Progenitor cell of endocrine pancreas (in vitro differentiated cells): ENCODE measurements around the gene TUBB2B. TPM values are rescaled to one million over a fixed set of nuclear protein-coding genes. Genes with fewer than 3 reads are reported as not detected.

Source experiments
- DNase-seq: peaks from one replicate; pipeline ENCODE4 v3.0.0; 2021; ENCODE audit warnings: low spot score; ENCODE audit not compliant: unreplicated experiment
- H3K27ac Mint-ChIP-seq: 2 replicates; pipeline ENCODE4 v1.8.0; 2021; ENCODE audit warnings: mild to moderate bottlenecking, moderate library complexity, mixed read lengths
- H3K27me3 Mint-ChIP-seq: 2 replicates; pipeline ENCODE4 v1.8.0; 2021; ENCODE audit warnings: mixed read lengths
- H3K36me3 Mint-ChIP-seq: 2 replicates; pipeline ENCODE4 v1.8.0; 2022; ENCODE audit warnings: mixed read lengths; ENCODE audit not compliant: insufficient read depth
- H3K4me1 Mint-ChIP-seq: 2 replicates; pipeline ENCODE4 v1.8.0; 2021; ENCODE audit warnings: low read depth, mixed read lengths
- H3K4me3 Mint-ChIP-seq: 2 replicates; pipeline ENCODE4 v1.8.0; 2021; ENCODE audit warnings: low read depth, mild to moderate bottlenecking, moderate library complexity, mixed read lengths
- H3K9me3 Mint-ChIP-seq: 2 replicates; pipeline ENCODE4 v1.8.0; 2021; ENCODE audit warnings: low read depth, mixed read lengths
- total RNA-seq: library from RNA; stranded (reverse); gene quantifications from 2 replicates; pipeline ENCODE4 v1.2.1, GENCODE V29; 2021
- TF ChIP-seq, protein P1 (sequence below): fragments of 200-600 bp; sonication (generic); IDR thresholded peaks from one replicate; pipeline ENCODE4 v1.5.0; 2021; ENCODE audit warnings: antibody characterized with exemption, mild to moderate bottlenecking; ENCODE audit not compliant: unreplicated experiment

TUBB2B gene
- total RNA-seq, 1 donor from 2014 or later = 276 TPM

DNA sequence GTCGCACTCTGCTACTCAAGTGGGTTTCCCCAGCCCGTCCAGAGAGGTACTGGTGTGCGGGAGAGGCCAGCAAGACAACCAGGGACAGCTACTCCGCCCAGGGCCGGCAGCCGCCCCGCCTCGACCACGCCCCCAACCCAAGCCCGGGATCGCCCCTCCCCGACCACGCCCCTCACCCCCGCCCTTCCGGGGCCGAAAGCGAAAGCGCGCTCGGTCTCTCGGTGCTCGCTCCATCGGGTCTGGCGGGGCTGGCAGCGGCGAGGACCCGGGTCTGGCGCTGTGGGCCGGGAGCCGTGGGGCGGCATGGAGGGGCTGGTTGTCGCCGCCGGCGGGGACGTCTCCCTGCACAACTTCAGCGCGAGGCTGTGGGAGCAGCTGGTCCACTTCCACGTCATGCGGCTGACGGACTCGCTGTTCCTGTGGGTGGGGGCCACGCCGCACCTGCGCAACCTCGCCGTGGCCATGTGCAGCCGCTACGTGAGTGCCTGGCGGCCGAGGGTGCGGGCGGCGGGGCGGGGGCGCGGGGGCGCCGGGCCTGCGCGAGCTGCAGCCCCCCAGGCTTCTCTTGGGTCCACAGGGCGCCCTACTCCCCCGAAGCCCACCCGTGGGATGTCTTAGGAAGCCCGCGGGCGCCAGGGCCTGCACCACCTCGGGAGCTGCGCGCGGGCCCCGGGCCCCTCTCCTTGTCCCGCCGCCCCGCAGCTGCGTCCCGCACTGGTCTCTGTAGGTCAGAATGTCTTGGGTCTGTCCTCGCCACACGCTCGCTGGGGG, 31.5 kb upstream of the TUBB2B start, which contains the start of gene PSMG4:
Gene PSMG4, plus strand, starts transcription at position 228 of the 771 bp plus-strand sequence. Its CDS starts 76 bp downstream, at position 304.
- Mint-ChIP-seq H3K4me1 (peaks cover 8% of the 10 kb centered on the region), H3K9me3 (peaks cover 3% of the 10 kb centered on the region), H3K36me3 (no peaks in the 10 kb centered on the region), H3K27me3 (peaks cover 24% of the 10 kb centered on the region), H3K4me3 (peak within 1 kb of the TSS; percentile 94), H3K27ac (peak within 1 kb of the TSS; percentile 90)
- DNase-seq = peak; percentile 96
- TF ChIP-seq, protein P1, sequence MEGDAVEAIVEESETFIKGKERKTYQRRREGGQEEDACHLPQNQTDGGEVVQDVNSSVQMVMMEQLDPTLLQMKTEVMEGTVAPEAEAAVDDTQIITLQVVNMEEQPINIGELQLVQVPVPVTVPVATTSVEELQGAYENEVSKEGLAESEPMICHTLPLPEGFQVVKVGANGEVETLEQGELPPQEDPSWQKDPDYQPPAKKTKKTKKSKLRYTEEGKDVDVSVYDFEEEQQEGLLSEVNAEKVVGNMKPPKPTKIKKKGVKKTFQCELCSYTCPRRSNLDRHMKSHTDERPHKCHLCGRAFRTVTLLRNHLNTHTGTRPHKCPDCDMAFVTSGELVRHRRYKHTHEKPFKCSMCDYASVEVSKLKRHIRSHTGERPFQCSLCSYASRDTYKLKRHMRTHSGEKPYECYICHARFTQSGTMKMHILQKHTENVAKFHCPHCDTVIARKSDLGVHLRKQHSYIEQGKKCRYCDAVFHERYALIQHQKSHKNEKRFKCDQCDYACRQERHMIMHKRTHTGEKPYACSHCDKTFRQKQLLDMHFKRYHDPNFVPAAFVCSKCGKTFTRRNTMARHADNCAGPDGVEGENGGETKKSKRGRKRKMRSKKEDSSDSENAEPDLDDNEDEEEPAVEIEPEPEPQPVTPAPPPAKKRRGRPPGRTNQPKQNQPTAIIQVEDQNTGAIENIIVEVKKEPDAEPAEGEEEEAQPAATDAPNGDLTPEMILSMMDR = no peak

DNA sequence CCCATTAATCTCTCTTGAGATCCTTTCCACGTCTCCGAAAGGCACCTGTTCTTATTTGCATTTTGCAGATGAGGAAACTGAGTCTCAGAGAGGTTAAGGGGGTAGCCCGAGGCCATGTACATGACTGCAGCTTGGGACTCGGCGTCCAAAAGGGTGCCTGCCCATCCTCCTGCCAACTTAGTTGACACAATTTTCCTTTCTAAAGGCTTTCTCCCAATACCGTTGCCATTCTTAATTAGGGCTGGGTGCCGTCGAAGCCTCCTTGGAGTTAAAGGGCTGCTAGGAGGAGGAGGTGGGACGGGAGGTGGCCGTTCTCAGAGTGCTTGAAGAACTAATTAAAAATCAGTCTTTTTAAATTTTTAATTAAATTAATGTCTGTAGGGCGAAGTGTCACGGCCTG, 30.7 kb upstream of the TUBB2B start:
- no peaks in the 10 kb centered on the region for H3K36me3 Mint-ChIP-seq
- H3K27me3 Mint-ChIP-seq = peaks cover 24% of the 10 kb centered on the region
- H3K9me3 Mint-ChIP-seq = peaks cover 3% of the 10 kb centered on the region
- H3K4me1 Mint-ChIP-seq = peaks cover 8% of the 10 kb centered on the region
- no peak for DNase-seq
- no peak overlapping the region for H3K27ac Mint-ChIP-seq
- H3K4me3 Mint-ChIP-seq = peak overlapping the region; percentile 70
- TF ChIP-seq, protein P1 = no peak

DNA sequence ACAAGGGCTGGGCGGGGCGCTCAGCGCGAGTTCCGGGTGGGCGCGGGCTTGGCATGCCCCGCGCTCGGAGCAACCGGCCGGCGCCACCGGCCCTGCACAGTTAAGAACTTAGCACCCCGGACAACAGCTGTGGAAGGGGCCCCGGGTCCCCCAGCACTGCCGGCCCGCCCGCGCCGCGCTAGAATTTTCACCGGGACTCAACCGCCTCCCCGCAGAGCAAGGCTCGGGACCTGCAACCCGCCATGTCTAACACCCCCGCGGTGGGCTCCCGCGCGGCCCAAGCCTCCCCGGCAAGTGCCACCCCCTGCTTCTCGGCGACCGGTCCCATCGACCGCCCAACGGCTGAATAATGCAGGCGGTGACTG, 26.1 kb upstream of the TUBB2B start:
- Mint-ChIP-seq H3K27me3 (peaks cover 53% of the 10 kb centered on the region), H3K9me3 (peaks cover 3% of the 10 kb centered on the region), H3K36me3 (no peaks in the 10 kb centered on the region), H3K27ac (no peak overlapping the region), H3K4me1 (peaks cover 7% of the 10 kb centered on the region), H3K4me3 (no peak overlapping the region)
- TF ChIP-seq, protein P1 = no peak
- no peak for DNase-seq

DNA sequence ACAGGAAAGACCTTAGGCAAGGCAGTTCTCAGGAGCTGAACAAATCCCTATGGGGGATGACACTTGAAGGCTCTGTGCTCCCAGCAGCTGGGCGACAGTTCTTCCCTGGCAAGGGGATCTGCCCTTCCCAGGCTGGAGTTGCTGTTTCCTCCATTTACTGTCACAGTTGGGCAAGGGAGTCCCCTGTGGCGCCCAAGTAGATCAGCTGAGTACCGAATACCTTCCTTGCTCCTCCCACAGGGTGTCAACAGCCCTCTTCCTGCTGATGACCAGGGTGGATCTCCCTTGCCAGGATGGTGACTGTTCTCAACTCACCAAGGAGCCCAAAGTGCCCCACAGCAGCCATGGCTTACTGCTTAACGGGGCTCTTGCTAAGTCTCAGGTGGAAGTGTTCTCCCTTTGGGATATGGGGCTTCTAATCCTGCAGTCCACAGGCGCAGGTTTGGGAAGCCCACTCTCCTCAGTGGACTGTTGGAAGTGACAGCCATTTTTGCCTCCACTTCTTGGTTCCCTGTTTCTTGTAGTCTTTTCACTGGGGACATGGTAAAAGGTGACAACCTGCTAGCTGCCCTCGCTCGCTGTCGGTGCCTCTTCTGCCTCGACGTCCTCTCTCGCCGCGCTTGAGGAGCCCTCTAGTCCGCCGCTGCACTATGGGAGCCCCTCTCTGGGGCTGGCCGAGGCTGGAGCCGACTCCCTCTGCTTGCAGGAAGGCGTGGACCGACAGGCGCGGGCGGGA, 25.6 kb upstream of the TUBB2B start:
- Mint-ChIP-seq H3K4me3 (no peak overlapping the region), H3K9me3 (peaks cover 3% of the 10 kb centered on the region), H3K4me1 (peaks cover 11% of the 10 kb centered on the region), H3K27ac (no peak overlapping the region), H3K36me3 (no peaks in the 10 kb centered on the region), H3K27me3 (peaks cover 53% of the 10 kb centered on the region)
- TF ChIP-seq, protein P1 = no peak
- DNase-seq = no peak

DNA sequence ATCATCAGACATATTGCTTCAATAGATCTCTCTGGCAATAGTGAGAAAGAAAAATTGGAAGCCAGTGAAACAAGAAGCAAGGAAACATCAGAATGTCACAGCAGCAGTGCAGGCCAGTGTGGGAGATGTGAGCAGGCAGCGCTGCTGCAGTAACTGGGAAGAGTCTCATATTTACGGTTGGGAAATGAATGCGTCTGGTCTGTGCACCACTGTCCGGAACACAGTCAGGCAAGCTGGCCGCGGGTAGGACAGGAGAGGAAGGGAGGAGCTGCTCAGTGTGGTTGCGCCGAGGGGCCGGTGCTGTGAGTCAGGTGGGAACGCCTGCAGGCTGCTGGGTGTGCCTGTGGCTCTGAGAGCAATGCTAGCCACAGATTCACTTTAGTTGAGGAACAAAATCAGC, 24.9 kb upstream of the TUBB2B start:
- Mint-ChIP-seq H3K27ac (no peak overlapping the region), H3K9me3 (peaks cover 3% of the 10 kb centered on the region), H3K36me3 (no peaks in the 10 kb centered on the region), H3K27me3 (peaks cover 51% of the 10 kb centered on the region), H3K4me1 (peaks cover 18% of the 10 kb centered on the region), H3K4me3 (no peak overlapping the region)
- DNase-seq = no peak
- TF ChIP-seq, protein P1 = no peak
